GM12878 (cell line): ENCODE measurements around the gene MAPKAP1. TPM values are rescaled to one million over a fixed set of nuclear protein-coding genes. Genes with fewer than 3 reads are reported as not detected.

ENCODE experiments used
- ATAC-seq: fragments of 200-7000 bp; cut with Tn5 transposase; 3 replicates; pipeline ENCODE4 v1.9.1; 2020; ENCODE audit warnings: mild to moderate bottlenecking, moderate library complexity
- BruUV-seq: library from RNA; stranded (reverse); fragments of 400-500 nt; replicated peaks from 2 replicates; lab custom pipeline; 2021; lab: Mats Ljungman, UMichigan
- CTCF ChIA-PET: fragments of 300-600 bp; sonication (Branson Sonifier 250); formaldehyde crosslinking; extraction: SDS; loops from one replicate; lab custom pipeline; 2021; ENCODE audit warnings: inconsistent platforms; lab: Yijun Ruan, JAX
- POLR2A ChIA-PET: fragments of 350-600 bp; formaldehyde crosslinking; extraction: SDS; loops from one replicate; lab custom pipeline; 2021; ENCODE audit warnings: inconsistent platforms; lab: Charles Lee
- RAD21 ChIA-PET: fragments of 300-600 bp; sonication (Branson Sonifier 250); formaldehyde crosslinking; loops from one replicate; lab custom pipeline; 2023; ENCODE audit warnings: antibody characterized with exemption; ENCODE audit not compliant: unreplicated experiment; lab: Charles Lee
- SMC1A ChIA-PET: fragments of 300-600 bp; sonication (Branson Sonifier 250); formaldehyde crosslinking; loops from one replicate; lab custom pipeline; 2023; ENCODE audit not compliant: unreplicated experiment, uncharacterized antibody; lab: Charles Lee
- DNase-seq: peaks from one replicate; pipeline ENCODE4 v3.0.0-alpha.2; 2011; ENCODE audit warnings: low read depth, low spot score
- FAIRE-seq: peaks from 3 replicates; lab custom pipeline; 2011; peaks lifted over from hg19 to GRCh38; lab: Jason Lieb, UNC
- H2AFZ ChIP-seq: 2 replicates; pipeline ENCODE4 v1.6.0; 2011; ENCODE audit warnings: low read depth, low read length, control low read depth; ENCODE audit not compliant: control insufficient read depth
- H3K27ac ChIP-seq: 2 replicates; pipeline ENCODE4 v1.5.1; 2011; ENCODE audit warnings: control low read depth; ENCODE audit not compliant: control insufficient read depth, insufficient read depth
- H3K27me3 ChIP-seq, 2 experiments: replicated peaks in 1 of 2; 2 replicates each; pipeline versions ENCODE4 v1.6.0 to v1.6.1; 2011; ENCODE audit warnings: low read length in 1 of 2; ENCODE audit not compliant: control insufficient read depth in 2 of 2, insufficient read depth in 2 of 2
- H3K36me3 ChIP-seq, 2 experiments: 2 replicates each; pipeline ENCODE4 v1.5.1; 2011; ENCODE audit warnings: low read length in 1 of 2; ENCODE audit not compliant: control insufficient read depth in 2 of 2, insufficient read depth in 2 of 2
- H3K4me1 ChIP-seq: 2 replicates; pipeline ENCODE4 v1.6.1; 2011; ENCODE audit warnings: mild to moderate bottlenecking, low read length, moderate library complexity, mixed read lengths; ENCODE audit not compliant: control insufficient read depth, insufficient read depth
- H3K4me2 ChIP-seq: 2 replicates; pipeline ENCODE4 v1.6.0; 2011; ENCODE audit warnings: control low read depth; ENCODE audit not compliant: control insufficient read depth, insufficient read depth
- H3K4me3 ChIP-seq: fragments of 200-600 bp; sonication (generic); 2 replicates; pipeline ENCODE4 v1.5.1; 2016
- H3K79me2 ChIP-seq: 2 replicates; pipeline ENCODE4 v1.6.0; 2011; ENCODE audit warnings: low read length; ENCODE audit not compliant: control insufficient read depth, insufficient read depth
- H3K9ac ChIP-seq: 2 replicates; pipeline ENCODE4 v1.8.0; 2011; ENCODE audit warnings: low read length, control low read depth, mixed read lengths; ENCODE audit not compliant: control insufficient read depth, insufficient read depth
- H3K9me3 ChIP-seq: replicated peaks from 3 replicates; pipeline ENCODE4 v1.5.1; 2011; ENCODE audit warnings: mild to moderate bottlenecking, low read length; ENCODE audit not compliant: control insufficient read depth, insufficient read depth
- H4K20me1 ChIP-seq: 2 replicates; pipeline ENCODE4 v1.6.0; 2011; ENCODE audit not compliant: control insufficient read depth, insufficient read depth
- BACH1 ChIP-seq: fragments of 450-650 bp; IDR thresholded peaks from 2 replicates; pipeline ENCODE4 v1.6.1; 2017; ENCODE audit warnings: mild to moderate bottlenecking, borderline replicate concordance
- BCL11A ChIP-seq: IDR thresholded peaks from 2 replicates; pipeline ENCODE4 v1.6.1; 2011; ENCODE audit warnings: low read depth, low read length
- CBFB ChIP-seq: IDR thresholded peaks from 2 replicates; pipeline ENCODE4 v1.6.1; 2016; ENCODE audit warnings: antibody characterized with exemption, low read depth
- CBX3 ChIP-seq: fragments of 200-600 bp; sonication (generic); IDR thresholded peaks from 2 replicates; pipeline ENCODE4 v1.6.1; 2016; ENCODE audit warnings: low read depth, borderline replicate concordance
- E2F4 ChIP-seq: IDR thresholded peaks from 2 replicates; pipeline ENCODE4 v1.6.1; 2012; ENCODE audit warnings: low read depth, low read length, improper control_type of control experiment
- ETV6 ChIP-seq, 2 experiments: fragments of 450-650 bp in 1 of 2; IDR thresholded peaks in 1 of 2; conservative IDR thresholded peaks in 1 of 2; 2 replicates each; pipeline ENCODE4 v1.6.1; 2014; ENCODE audit warnings: antibody characterized with exemption in 1 of 2, borderline replicate concordance in 1 of 2, low read depth in 1 of 2, mild to moderate bottlenecking in 1 of 2, moderate library complexity in 1 of 2
- MYB ChIP-seq: fragments of 150-350 bp; IDR thresholded peaks from 2 replicates; pipeline ENCODE4 v1.6.1; 2014; ENCODE audit warnings: mild to moderate bottlenecking, low read depth, low read length, borderline replicate concordance
- PAX5 ChIP-seq: IDR thresholded peaks from 2 replicates; pipeline ENCODE4 v1.6.1; 2011; ENCODE audit warnings: low read depth, low read length, borderline replicate concordance
- SMC3 ChIP-seq: IDR thresholded peaks from 2 replicates; pipeline ENCODE4 v1.6.1; 2011; ENCODE audit warnings: low read length, improper control_type of control experiment, borderline replicate concordance
- SUPT20H ChIP-seq: IDR thresholded peaks from 2 replicates; pipeline ENCODE4 v1.6.1; 2011; ENCODE audit warnings: low read depth, mild to moderate bottlenecking, low read length, moderate library complexity, borderline replicate concordance; ENCODE audit not compliant: control insufficient read depth
- ZZZ3 ChIP-seq: IDR thresholded peaks from 2 replicates; pipeline ENCODE4 v1.6.1; 2011; ENCODE audit warnings: low read depth; ENCODE audit not compliant: control insufficient read depth, insufficient read length
- WGBS: methylation state at CpG from one replicate; pipeline ENCODE4 v1.1.6; 2016; ENCODE audit warnings: low lambda C conversion rate; ENCODE audit not compliant: insufficient replicate concordance, insufficient coverage; ENCODE audit errors: missing lambda C conversion rate; 5-methylcytosine and 5-hydroxymethylcytosine counted together
- in situ Hi-C: fragments of 300-500 bp; cut with MboI; formaldehyde crosslinking; loops from 9 replicates; pipeline ENCODE4 v1.14.3; 2018; ENCODE audit warnings: mixed read lengths
- intact Hi-C: fragments of 100-400 bp; cut with micrococcal nuclease; formaldehyde crosslinking; loops from one replicate; pipeline ENCODE4 v1.14.2; 2022; ENCODE audit not compliant: unreplicated experiment
- polyA plus RNA-seq, 11 experiments: library from polyadenylated mRNA; depleted of rRNA in 4 of 11; unstranded in 6 of 11; stranded (reverse) in 5 of 11; fragments of >200 nt; fragmentation: Nextera tagmentation in 4 of 11; fragmentation: Illumina TruSeq in 1 of 11; extraction: Ambion mirVana in 4 of 11; extraction: Trizol in 1 of 11; gene quantifications; 1 replicate in 1 of 11; 2 replicates in 10 of 11; pipeline versions ENCODE4 v1.2.1 to v1.2.3, GENCODE V29; 2011 to 2016; ENCODE audit warnings: inconsistent platforms in 2 of 11, missing spikeins in 2 of 11, low read depth in 1 of 11
- total RNA-seq, 4 experiments: library from RNA; depleted of rRNA in 3 of 4; stranded (reverse); fragments of >200 nt in 3 of 4; fragmentation: Illumina TruSeq in 1 of 4; extraction: Trizol in 1 of 4; gene quantifications; 2 replicates each; pipeline versions ENCODE4 v1.2.1 to v1.2.3, GENCODE V29; 2013 to 2021

The MAPKAP1 gene
- total and polyA plus RNA-seq, 10 of the 15 experiments (the other 5 are each of a cell fraction or from before 2014, with no cell fraction given): 5.1 to 188 (median 105) TPM

- no peak for ATAC-seq
- no peaks in the 10 kb centered on the region for H3K4me1 ChIP-seq
- H3K9me3 ChIP-seq: no peaks in the 10 kb centered on the region
- BruUV-seq: no TSS peak
- H2AFZ ChIP-seq: no peak overlapping the region
- ChIA-PET POLR2A (no interaction called here), SMC1A (interaction anchor here (1.9 to 4.2 kb wide), 2 partner anchors 16 to 17 kb away, joined by 5 to 24 read pairs; no protein-coding TSS in a partner anchor), RAD21 (no interaction called here), CTCF (interaction anchor here (0.8 kb wide), 1 partner anchor 20 kb away, joined by 3 read pairs; no protein-coding TSS in a partner anchor)
- TF ChIP-seq SUPT20H: no peak
- no peak for TF ChIP-seq CBX3
- no peak for TF ChIP-seq E2F4
- TF ChIP-seq BCL11A: no peak
- TF ChIP-seq MYB: no peak
- no peak for TF ChIP-seq ZZZ3
- TF ChIP-seq PAX5: no peak
- TF ChIP-seq CBFB: no peak
- TF ChIP-seq SMC3: no peak
- TF ChIP-seq BACH1: no peak
- TF ChIP-seq ETV6 (conservative IDR thresholded peaks at IDR 0.05 in 1 of 2, IDR thresholded peaks at IDR 0.05 in 1 of 2; ENCODE audit: borderline replicate concordance in 1 of 2, low read depth in 1 of 2): no peak
- no peak overlapping the region for H3K4me3 ChIP-seq
- no peak overlapping the region for H3K27ac ChIP-seq
- intact Hi-C loops (no loop called here), in situ Hi-C loops (no loop called here)
- WGBS: 97% methylated on average over 12 of the region's 12 CpGs
- H3K36me3 ChIP-seq: peaks cover 0 to 13% of the 10 kb centered on the region in 2 experiments
- H3K9ac ChIP-seq: no peak overlapping the region
- FAIRE-seq: no peak
- H4K20me1 ChIP-seq: no peaks in the 10 kb centered on the region
- H3K79me2 ChIP-seq: no peaks in the 10 kb centered on the region
- no peak for DNase-seq
- H3K27me3 ChIP-seq: no peaks in the 10 kb centered on the region
- no peak overlapping the region for H3K4me2 ChIP-seq
These were observed 127.7 kb downstream of the MAPKAP1 start for GRCh38 chr9:125579030-125579932.
